H4 (cell line): Measurements from ENCODE around the gene PELI2. TPM values are rescaled to one million over a fixed set of nuclear protein-coding genes. Genes with fewer than 3 reads are reported as not detected.
A peak's percentile ranks its signal among the peaks of the same experiment; 100 is the strongest.

Experiments
- DNase-seq: peaks from one replicate; pipeline ENCODE4 v3.0.0-alpha.2; 2015; ENCODE audit warnings: low spot score
- total RNA-seq: library from RNA; depleted of rRNA; stranded (reverse); fragments of >200 nt; shearing (Covaris generic); gene quantifications from 2 replicates; pipeline ENCODE4 v1.2.3, GENCODE V29; 2014

The PELI2 gene
- total RNA-seq, 1 experiment from 2014 or later, result 5.1 TPM

DNA sequence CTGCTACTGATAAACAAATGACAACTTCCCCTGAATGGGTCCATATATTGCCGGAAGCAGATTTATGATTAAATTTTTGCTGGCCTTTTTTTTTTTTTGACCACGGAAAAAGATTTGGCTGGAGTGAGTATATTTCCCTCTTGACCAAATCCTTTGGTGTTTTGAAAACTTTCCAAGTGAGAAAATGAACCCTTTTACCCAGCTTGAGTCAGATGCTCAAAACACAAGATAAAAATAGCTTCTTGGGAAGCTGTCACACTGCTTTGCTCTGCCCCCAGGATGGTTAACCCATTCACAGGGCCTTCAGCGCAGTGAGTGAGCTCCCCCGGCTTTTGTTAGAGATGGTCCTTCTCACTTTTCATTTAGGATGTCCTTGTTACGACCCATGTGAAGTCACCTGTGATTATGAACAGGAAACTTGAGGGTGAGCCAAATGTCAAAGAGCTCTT is 224.3 kb downstream of the PELI2 start:
- DNase-seq, result peak; percentile 40

- no peak for DNase-seq
Observed at GRCh38 chr14:56349960-56350359, 231.7 kb downstream of the PELI2 start.
